Dermis blood vessel endothelial cell (primary cell): ENCODE data around the gene PHF2. TPM values are rescaled to one million over a fixed set of nuclear protein-coding genes. Genes with fewer than 3 reads are reported as not detected.
A peak's percentile ranks its signal among the peaks of the same experiment; 100 is the strongest.

ENCODE experiments used
- DNase-seq: peaks from one replicate; pipeline ENCODE4 v3.0.0; 2010
- total RNA-seq: library from RNA; depleted of rRNA; stranded (reverse); fragments of >200 nt; gene quantifications from 2 replicates; pipeline ENCODE4 v1.2.3, GENCODE V29; 2014

PHF2 gene
- total RNA-seq, 1 donor from 2014 or later, result 16.0 TPM

DNA sequence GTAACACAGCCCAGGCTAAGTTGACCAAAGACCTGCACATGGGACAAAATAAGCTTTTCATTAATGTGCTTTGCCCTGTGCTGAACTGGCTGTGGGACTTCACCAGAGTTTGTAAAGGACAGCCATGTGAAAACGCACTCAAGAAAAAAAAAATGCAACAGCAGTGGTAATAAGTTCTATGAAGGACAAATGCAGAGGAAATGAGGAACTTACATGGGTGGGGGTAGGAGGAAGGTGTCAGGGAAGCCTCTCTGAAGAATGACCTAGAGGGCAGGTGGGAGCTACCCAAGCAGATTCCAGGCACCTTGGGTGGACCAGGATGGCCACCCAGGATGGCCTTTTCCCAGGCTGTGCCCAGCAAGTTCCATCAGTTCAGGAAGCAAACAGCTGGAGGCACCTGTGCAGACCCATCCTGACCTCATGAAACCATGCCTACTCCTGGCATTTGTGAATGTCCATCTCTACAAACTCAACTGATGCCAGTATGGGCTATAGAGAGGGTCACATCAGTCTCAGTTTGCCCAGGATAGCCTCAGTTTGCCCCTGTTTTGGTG is 6.7 kb upstream of the PHF2 start:
- DNase-seq, result no peak

DNA sequence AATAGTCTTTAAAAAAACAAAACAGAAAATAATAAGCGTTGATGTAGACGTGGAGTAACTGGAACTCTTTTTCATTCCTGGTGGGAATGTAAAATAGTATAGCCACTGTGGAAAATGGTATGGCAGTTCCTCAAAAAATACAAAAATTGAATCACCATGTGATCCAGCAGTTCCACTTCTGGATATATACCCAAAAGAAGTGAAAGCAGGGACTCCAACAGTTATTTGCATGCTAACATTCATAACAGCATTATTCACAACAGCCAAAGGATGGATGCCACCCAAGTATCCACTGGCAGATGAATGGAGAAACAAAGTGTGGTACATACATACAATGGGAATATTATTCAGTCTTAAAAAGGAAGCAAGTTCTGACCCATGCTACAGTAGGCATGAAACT is 4.2 kb upstream of the PHF2 start:
- no peak for DNase-seq

DNA sequence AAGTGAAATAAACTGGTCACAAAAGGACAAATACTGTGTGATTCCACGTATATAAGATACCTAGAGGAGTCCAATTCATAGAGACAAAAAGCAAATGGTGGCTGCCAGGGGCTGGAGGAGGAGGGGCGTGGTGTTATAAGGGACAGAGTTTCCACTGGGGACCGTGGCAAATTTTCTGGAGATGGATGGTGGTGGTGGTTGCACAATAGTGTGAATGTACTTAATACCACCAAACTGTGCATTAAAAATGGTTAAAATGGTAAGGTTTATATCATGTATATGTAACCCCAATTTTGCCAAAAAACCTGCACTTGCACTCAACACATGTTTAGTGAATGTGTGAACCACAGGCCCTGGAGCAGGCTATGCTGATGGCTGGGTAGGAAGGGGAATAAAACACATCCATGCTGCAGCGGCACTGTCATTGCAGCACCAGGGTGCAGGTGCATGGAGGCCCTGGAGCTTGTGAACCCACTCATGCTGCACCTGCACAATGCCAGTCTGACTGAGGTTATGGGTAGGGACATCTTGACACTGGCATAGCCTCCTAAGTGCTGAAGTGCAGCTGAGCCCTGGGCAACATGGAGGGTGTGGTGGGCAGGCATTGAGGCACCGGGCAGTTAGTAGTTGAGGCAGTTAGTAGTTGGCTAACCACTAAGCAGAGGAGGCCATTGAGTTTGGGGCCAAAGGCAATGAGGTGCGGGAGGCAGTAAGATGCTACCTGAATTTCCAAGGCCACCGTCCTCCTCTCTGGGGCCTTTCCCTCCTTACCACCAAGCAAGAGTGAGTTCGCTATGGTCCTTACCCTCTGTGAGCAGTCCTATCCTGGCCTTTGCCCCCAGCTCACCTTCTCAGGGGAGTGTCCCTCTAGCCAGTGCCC is 3.5 kb upstream of the PHF2 start:
- DNase-seq, result no peak

DNA sequence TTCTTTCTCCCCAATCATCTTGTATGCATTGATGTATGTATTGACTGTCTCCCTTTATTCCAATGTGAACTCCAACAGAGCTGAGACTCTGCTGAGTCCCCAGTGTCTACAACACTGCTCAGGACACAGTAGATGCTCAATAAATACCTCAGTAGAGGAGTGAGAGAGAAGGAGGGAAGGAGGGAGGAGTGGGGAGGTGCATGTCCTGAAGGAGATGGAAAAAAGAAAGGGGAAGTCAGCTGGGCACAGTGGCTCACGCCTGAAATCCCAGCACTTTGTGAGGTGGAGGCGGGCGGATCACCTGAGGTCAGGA is 2.9 kb upstream of the PHF2 start:
- DNase-seq, result no peak

DNA sequence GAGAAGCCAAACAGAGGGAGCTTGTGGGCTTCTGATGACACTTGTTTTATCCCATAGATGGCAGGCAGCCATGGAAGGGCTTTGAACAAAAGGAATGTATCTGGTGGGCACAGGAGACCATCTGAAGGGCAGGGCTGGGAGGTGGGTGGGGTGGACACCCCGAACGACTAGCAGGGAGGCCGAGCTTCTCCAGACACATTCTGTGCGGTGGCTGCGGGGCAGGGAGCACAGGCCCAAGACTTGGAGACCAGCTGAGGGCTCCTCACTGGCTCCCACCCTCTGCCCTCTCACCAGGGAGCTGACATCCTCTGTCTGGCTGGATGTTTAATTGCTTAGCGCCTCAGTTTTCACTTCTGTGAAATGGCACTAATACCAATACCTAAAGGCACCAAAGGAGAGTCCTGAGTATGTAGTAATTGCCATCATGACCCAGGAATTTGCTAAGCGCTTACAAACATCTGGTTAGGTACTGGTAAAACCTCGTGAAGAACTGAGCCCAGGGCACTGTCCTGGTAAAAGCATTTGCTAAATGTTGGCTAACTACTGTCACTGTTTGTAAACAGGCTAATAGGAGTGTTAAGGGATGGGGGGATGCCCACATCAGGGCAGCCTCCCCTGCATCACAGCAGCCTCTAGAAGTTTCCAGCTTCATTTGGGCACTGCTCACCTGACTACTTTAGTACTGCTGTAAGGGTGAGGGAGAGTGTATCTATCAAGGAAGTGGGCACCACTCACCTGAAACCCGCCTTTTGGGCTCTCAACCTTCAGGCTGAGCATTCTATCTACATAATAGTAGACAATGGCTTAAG is 2.1 kb upstream of the PHF2 start:
- DNase-seq, result no peak

DNA sequence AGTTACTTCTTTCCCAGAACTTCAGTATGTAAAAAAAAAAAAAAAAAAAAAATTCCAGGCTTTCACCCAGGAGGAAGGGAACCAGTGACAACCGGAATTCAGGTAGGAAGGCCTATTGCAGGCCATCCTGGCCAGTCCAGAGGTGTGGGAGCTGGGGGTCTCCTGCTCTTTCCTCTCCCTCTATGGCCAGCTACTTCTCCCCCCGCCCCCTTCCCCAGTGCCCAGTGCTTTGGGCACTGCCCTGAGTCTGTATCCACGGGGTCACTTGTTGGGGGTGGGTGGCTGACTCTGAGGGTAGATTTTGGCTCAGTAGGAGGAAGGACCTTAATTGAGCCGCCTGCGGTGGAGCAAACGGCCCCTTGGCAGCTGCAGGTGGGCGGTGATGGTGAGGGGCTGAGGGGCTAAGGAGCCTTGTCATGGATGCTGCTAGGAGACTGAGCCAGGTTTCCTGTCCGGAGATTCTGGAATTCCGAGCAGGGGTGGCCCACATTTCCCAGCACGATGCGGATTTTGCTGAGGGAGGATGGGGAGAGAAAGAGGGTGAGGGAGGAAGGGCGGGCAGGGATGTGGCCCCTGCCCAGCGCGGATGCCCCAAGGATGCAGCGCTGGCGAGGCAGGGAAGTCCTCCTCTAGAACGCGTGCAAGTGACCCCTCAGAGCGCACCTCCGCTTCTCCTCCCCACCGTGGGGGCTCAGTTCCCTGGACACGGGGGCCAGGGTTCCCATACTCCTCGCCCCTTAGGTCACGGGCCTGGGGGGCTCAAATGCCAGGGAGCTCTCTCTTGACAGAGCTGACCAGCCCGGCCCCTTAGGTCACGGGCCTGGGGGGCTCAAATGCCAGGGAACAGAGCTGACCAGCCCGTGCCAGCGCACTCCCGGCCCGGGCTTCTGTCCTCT is 1.2 kb upstream of the PHF2 start:
- peak; percentile 13 for DNase-seq

DNA sequence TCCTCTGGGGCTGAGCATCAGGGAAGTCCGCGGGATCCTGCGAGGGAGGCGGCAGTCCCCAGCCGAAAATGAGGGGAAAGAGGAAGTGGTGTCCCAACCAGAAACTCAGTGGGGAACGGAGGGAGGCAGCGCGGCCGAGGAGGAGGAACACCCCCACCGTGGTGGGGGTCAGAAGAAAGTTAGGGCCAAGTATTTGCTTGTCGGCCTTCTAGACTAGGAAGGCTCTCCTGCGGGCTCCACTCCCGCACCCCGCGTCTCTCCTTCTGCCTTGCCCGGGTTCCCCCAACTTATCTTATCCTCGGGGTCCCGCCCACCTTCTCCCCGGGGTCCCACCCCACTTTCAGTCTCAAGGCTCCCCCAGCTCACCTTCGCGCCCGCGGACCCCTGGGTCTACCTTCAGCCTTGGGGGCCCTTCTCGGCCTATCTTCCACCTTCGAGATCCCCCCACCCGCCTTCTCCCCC is 557 bp upstream of the PHF2 start:
- DNase-seq, result peak; percentile 40

DNA sequence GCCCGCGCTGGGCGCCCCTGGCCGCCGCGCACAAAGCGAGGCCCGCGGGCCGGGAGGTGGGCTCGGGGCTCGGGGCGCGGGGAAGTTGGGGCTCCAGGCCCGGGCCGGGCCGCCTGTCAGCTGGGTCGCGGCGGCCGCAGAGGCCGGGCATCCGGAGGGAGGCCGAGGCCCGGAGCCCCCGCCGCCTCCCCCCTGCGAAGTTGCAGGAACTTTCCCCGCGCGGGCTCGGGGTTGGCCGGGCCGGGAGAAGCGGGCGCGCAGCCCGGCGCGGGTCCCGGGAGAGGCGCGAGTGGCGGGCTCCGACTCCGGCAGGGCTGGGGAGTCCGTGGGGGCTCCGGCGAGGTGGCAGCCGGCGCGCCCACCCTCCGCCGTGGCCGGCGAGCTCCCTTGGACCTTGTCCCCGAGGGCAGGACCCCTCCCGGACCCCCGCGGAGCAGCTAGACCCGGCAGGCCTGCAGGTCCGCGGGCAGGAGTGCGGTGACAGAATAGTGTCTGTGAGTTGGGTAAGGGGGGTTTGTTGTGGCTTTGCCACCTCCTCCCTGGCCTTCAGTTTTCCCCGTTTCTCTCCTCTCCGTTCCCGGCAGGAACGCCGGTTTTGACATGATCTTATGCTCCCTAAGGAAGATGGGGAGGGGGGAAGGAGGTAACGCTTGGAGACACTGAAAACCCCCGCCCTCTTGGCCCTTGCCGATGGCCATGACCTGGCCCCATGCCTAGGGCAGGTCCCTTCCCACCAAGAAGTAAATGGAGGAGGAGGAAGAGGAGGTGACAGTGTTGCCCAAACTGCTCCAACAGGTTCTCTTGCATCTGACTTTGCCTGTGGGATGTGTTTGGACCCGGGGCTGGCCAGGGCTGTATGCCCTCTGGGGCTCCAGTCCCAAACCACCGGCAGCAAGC is 942 bp downstream of the PHF2 start:
- DNase-seq, result peak; percentile 48

DNA sequence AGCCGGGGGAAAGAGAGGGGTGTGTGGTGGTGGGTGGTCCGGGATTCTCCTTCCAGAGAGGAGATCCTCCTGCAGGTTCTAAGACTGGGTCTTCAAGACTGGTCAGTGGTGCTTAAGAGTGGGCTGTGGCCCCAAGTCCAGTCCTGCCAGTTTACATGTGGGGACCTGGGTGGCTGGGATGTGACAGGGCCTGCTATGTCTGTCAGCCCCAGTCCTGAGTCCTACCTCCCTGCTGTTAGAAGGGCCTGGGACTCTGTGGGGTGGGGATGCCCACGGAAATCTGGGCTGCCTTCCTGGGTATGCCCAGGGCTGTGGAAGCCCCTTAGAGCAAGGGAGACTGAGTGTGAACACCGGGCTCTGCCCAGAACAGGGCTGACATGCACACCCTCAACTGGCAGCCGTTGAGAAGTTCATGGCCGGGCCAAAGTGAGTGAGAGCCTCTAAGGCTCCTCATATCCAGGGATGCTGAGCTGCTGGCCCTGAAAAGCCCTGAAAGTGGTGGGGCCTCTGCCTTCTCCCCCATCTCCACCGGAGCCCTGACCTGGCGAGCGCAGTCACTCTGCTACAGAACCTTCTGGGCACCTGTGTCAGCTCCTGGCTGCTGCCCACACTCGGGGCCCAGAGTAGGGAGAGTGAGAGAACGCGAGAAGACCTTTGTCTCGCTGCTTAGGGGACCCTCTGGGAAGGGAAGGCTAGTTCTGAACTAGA is 1.7 kb downstream of the PHF2 start:
- peak; percentile 30 for DNase-seq

DNA sequence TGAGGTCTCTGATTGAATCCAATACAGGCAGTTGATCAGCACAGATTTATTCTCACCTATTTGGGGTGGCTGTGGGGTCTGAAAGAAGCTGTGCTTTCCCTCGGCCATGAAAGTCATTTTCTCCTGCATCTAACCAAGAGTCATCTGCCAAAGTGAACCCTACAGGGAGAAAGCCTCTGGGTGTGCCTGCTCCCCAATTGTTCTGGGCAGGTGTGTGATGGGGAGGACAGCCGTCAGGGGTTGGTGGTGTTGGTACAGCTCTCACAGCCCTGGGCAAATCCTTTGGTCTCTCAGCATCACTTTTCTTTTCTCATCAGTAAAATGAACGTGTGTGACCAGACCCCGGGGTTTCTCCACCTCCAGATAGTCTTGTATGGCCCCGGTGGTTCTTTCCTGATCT is 2.5 kb downstream of the PHF2 start:
- no peak for DNase-seq

DNA sequence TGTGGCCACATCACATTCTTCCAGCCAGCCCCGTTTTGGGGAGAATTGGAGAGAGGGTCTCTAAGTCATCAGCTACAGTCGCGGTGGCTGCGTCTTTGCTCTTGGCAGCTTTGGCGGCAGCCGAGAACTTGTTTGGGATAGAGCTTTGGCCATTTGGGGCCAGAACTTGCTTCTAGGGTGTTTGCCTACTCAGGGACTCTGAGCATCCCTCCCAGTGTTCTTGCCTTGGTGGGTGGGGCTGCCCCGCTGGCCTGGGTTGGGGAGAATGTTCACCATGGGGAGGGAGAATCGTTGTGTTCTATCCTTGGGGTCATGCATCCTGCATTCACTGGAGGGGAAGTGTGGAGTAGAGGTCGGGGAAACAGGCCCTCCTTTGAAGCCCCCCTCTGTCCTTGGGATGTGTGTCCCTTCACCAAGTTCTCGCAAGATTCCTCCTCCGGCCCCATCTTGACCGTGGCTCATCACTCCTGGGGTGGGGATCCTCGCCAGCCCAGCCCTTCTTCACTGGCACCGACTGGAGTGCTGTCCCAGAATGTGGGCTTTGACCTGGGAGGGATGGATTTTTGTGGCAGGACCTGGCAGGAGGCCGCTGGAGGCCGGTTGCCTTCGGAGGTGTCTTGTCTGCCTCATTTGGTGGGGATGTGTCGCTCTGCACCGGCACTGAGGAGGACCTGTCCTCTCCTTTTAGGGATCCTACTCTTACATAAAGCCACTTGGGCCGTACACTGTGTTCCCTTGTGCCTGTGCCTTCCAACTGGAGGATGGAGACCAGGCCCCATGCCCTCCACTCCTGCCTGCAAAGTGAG is 3.5 kb downstream of the PHF2 start:
- no peak for DNase-seq

DNA sequence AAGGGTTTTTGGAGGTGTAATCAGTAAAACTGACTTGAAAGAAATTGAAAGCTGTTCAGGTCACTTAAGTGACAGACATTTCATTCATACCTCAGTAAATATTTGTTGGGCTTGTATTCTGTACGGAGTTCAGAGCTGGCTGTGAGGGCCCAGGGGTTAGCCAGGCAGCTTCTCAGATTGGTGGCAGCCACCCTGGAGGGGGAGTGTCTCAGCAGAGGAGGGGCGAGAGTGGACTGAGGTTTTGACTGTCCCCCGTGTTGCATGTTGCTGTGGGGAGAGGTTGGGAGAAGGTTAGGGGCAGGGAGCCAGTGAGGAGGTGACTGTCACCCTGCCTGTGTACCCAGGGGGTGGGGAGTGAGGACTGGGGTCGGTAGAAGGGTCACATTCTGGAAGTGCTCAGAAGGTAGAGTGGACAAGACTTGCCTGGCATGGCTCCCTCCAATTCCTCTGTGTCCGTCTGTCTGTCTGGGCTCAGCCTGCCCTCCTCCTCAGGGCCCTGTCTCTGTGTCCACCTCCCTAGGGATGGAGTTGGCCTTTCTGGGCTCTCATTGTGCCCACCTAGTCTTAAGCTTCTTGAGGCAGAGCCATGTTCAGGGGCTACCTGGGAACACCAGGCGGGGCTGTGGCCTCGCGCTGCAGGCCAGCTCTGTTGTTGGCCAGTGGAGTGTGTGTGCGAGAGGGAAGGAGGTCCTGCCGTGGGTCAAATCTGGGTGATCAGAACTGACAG is 4.4 kb downstream of the PHF2 start:
- no peak for DNase-seq

DNA sequence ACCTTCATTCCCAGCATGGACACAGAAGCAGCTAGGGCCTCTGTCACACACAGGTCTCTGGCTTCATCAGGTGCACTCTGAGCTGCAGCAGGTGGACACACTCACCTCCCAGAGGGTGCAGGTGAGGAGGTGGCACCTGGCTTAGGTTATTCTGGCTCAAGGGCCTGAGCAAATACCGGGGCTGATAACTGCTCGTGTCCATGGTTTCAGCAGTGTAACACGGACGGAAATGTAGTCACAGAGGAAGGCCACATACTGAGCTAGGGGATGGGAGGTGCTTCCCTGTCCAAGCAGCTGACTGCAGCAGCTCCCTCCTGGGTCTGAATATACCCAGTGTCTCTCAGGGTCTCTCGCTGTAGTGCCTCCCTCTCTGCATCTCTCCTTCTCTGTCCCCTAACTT is 5.7 kb downstream of the PHF2 start:
- DNase-seq, result peak; percentile 46

DNA sequence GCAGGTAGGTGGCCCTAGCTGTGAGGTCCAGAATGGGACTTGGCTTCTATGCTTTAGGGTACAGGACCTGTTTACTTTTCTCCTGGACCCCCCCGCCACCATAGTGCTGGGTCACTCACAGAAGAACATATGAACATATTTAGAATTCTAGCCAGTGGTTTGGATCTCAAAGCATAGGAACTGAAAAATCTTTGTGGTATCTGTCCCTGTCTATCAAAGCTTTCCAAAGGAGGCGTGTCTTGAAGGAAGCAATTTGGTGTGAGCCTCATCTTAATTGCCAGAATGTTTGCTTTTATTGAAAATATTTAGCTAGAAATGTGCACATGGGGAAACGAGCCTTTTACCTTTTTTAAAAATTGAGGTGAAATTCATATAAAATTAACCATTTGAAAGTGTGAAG is 6.2 kb downstream of the PHF2 start:
- no peak for DNase-seq

DNA sequence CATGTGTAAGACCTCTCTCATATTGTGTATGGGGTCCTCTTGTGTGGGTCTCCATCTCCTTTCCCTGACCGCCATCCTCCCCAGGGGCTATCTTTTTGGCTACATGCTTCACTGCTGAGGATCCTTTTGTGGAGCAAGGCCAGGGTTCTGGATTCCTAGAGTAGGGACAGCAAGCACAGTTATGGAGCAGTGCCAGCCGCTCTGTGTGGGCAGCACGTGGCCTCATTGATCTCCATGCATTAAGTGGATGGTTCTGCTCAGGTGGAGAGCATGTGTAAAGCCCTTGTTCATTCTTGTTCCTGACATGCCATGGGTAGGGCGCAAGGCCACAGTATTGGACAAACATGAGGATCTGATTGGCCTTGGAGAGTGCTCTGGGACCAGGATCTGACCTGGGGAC is 8.9 kb downstream of the PHF2 start:
- DNase-seq, result no peak

DNA sequence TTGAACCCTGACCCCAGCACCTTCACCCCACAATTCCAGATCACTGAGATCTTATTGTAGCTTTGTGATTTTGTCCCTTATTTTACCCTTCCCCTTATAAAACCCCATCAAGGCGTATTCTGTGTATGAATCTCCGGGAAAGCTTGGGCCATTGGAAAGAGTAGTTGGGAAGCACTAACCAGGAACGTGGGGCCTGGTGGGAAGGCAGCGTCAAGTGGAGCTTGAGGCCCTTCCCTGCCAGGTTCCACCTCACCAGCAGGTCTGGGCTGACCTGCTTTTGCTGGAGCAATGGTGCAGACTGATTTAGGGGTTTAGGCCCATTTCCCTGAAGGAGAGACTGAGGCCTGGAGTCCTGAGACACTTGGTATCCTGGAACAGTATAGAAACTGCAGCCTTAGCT is 9.3 kb downstream of the PHF2 start:
- DNase-seq, result no peak

DNA sequence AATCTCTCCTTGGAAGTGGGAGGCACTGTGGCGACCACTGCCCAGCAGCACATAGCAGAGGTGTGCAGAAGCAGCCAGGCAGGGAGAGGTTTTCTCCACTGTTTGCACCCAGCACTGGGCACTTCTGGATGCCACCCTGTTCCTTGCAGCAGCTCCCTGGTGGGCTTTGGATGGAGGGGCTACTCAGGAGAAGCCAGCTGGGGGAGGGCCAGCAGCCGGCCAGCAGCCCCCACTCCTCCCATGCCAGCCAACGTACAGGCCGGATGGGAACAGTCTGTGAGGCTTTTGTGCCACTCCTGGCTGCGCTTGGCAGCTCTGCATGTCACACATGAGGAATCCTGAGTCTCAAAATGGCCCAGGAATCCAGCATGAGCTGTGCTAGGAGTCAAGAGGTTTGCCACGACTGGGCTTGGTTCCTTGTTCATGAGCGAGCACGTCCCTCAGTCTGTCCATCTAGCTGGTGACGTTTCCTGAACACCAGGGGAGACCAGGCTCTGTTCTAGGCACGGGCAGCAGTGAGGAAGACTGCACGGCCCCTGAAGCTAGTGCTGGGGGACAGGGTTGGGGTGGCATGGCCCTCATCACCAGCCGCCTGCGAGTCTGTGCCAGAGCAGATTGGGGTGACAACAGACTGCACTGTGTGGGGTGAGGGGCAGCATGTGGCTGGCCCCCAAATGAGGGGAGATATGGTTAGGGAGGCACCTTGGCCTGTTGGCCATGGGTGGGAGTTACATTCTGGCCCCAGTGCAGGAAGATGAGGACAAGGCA is 10.1 kb downstream of the PHF2 start:
- DNase-seq, result no peak

DNA sequence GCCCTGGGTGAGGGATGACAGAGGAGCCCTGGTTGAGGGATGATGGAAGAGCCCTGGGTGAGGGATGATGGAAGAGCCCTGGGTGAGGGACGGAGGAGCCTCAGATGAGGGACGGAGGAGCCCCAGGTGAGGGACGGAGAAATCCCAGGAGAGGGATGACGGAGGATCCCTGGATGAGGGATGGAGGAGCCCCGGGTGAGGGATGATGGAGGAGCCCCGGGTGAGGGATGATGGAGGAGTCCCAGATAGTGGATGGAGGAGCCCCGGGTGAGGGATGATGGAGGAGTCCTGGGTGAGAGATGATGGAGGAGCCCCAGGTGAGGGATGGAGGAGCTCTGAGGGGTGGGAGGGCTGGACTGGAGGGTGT is 10.9 kb downstream of the PHF2 start:
- DNase-seq, result no peak
